PC-3 (cell line): Measurements from ENCODE around the gene EXOC6B.

Experiments used
- CTCF ChIP-seq: fragments of 300-600 bp; sonication (generic); conservative IDR thresholded peaks from 2 replicates; pipeline ENCODE4 v1.5.1; 2017; ENCODE audit warnings: antibody characterized with exemption, low read depth, mild to moderate bottlenecking, low read length
- EZH2 ChIP-seq: fragments of 300-600 bp; sonication (generic); IDR thresholded peaks from one replicate; pipeline ENCODE4 v1.6.1; 2017; ENCODE audit warnings: antibody characterized with exemption, mild to moderate bottlenecking, low read length; ENCODE audit not compliant: unreplicated experiment
- EZH2phosphoT487 ChIP-seq: fragments of 300-600 bp; sonication (generic); IDR thresholded peaks from 2 replicates; pipeline ENCODE4 v1.6.1; 2018; ENCODE audit warnings: mild to moderate bottlenecking, antibody characterized with exemption, low read length, borderline replicate concordance

GRCh38 chr2:72669121-72669520 lies 156.7 kb downstream of the EXOC6B start:
- TF ChIP-seq CTCF (no peak), EZH2 (no peak), EZH2phosphoT487 (no peak)
